HG03159 (cell line): ENCODE results near the gene GGA3.
"Not testable (repeated sequence)": the region's sequence is repeated elsewhere in the genome, so short reads cannot be mapped to it uniquely, and the experiment has no call there.

Experiments used
- ATAC-seq: cut with Tn5 transposase; IDR thresholded peaks from one replicate; pipeline ENCODE4 v1.9.1; 2021; ENCODE audit warnings: mild to moderate bottlenecking, moderate library complexity; ENCODE audit not compliant: unreplicated experiment

GGA3 gene, protein sequence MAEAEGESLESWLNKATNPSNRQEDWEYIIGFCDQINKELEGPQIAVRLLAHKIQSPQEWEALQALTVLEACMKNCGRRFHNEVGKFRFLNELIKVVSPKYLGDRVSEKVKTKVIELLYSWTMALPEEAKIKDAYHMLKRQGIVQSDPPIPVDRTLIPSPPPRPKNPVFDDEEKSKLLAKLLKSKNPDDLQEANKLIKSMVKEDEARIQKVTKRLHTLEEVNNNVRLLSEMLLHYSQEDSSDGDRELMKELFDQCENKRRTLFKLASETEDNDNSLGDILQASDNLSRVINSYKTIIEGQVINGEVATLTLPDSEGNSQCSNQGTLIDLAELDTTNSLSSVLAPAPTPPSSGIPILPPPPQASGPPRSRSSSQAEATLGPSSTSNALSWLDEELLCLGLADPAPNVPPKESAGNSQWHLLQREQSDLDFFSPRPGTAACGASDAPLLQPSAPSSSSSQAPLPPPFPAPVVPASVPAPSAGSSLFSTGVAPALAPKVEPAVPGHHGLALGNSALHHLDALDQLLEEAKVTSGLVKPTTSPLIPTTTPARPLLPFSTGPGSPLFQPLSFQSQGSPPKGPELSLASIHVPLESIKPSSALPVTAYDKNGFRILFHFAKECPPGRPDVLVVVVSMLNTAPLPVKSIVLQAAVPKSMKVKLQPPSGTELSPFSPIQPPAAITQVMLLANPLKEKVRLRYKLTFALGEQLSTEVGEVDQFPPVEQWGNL

DNA sequence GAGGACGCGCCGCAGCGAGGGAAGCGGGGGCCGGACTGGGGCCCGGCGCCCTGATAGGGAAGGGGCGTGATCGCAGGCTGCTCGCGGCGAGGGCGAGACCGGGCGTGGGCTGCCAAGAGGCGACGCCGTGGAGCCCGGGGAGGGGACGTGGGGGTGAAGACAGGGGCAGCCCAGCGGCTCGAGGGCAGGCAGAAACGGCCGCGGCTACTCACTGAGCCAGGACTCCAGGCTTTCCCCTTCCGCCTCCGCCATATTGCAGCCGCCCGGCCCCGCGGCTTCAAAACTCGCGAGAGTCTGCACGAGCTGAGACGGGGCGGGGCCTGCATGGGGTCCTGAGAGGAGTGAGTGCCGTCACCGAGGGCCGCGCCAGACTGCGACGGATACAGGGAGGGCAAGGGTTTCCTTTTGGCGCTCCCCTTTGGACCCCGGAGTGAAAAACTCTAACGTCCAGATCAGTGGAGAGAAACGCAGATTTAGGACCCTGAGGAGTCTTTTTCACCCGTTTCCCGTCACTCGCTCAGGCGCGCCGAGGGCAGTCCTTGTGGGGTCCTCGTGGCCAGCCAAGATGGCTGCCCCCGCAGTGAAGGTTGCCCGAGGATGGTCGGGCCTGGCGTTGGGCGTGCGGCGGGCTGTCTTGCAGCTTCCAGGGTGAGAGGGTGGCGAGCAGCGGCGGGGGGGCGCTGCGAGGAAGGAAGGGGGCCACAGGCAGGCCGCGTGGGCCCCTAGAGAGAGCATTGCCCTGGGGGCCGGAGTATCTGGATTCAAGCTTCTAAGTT is at the start of gene GGA3, which contains the start of gene MRPS7:
GGA3 (minus strand) TSS at position 271 of the 776 bp plus-strand sequence; CDS start at position 252, 19 bp downstream.
MRPS7 (plus strand) TSS at position 544 of the 776 bp plus-strand sequence; CDS start at position 566, 22 bp downstream.
- peak; percentile 89 for ATAC-seq

DNA sequence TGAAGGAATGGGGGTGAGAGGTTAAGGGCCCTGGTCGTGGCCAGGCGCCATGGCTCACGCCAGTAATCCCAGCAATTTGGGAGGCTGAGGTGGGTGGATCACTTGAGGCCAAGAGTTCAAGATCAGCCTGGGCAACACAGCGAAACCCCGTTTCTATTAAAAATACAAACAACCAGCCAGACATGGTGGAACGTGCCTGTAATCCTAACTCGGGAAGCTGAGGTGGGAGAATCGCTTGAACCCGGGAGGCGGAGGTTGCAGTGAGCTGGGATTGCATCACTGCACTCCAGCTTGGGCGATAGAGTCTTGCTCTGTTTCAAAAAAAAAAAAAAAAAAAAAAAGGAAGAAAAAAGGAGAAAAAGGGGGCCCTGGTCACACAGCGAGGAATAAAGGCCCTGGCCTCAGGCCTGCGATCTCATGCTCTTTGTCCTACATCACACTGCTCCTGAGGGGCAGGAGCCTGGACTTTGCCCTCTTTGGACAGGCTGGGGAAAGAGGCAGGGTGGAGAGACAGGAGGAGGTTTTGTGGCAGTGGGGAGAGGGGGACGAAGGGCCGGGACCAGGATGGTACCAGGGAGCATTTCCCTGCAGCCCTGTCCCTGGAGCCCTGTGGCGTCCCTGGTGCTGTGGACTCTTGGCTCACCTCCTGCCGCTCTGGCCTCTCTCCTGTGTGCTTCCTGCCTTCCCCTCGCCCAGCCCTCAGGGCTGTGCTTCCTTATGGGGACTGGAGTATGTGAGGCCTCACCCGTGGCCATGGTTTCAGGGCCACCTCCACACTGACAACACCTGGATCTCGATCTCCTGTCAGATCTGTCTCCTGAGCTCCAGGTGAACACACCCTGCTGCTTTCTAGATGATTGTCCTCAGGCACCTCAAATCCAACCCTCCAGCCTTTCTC is 47.6 kb upstream of the GGA3 start:
- ATAC-seq: no peak

DNA sequence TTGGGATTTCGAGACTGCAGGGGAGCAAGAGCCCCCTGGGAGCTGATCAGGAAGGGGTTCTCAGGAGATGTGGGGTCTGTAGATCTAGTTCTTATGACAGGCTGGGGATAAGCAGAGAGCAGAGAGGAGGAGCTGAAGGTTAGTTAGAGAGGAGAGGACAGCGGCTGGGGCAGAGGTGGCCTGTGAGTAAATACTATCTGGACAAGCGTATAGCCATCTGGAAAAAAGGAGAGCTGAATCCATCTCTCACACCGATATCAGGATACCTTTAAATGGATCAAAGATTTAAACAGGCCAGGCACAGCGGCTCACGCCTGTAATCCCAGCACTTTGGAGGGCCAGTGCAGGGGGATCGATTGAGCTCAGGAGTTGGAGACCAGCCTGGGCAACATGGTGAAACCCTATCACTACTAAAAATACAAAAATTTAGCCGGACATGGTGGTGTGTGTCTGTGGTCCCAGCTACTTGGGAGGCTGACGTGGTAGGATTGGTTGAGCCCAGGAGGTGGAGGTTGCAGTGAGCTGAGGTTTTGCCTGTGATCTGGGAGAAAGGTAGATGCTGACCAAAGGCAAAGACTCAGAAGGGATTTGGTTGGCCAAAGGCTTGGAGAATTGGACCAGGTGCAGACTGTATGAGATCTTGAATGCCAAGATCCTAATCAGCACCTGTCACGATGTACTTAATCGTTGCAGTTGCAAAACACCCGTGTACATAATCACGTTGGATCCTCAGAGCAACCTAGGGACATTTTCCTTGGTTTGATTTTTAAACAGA is 46.7 kb upstream of the GGA3 start:
- ATAC-seq: no peak

DNA sequence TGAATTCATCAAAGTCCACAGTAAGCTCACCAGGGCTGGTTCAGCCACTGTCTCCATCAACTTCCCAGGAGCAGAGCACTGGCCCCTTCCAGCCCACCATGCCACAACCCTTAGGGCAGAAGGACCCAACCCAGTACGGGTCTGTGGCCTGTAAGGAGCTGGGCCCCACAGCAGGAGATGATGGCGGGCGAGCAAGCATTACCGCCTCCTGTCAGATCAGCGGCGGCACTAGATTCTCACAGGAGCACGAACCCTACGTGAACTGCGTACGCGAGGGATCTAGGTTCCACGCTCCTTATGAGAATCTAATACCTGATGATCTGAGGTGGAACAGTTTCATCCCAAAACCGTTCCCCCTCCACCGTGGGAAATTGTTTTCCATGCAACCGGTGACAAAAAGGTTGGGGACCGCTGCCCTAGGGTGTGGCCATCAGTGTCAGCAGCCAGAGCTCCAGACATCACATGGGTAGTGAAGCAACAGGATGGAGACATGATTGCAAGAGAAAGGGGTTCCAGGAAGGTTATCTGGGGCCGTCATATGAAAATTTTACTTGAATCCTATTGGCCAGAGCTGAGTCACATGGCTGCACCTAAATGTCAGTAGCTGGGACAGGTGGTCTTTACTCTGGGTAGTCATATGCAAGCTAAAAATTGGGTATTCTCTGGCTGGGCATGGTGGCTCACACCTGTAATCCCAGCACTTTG is 40.2 kb upstream of the GGA3 start:
- ATAC-seq: no peak

DNA sequence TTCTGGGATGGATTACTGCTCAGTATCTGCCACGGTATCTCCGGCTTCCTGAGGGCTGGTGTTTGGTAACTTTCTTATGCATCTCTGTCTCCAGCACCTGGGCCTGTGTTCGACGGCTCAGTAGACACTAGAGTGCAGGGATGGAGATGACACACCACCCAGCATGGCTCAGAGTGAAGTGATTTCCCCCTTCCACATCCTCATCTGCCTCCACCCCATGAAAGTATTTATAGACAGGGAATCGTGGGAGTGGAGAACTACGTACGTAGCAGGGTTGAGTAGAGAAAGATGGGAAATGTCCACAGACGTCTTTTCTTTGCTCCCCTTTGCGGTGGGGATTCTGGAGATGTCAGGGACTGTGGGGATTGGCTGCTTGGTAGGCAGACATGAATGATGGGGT is 39.6 kb upstream of the GGA3 start:
- ATAC-seq: no peak

DNA sequence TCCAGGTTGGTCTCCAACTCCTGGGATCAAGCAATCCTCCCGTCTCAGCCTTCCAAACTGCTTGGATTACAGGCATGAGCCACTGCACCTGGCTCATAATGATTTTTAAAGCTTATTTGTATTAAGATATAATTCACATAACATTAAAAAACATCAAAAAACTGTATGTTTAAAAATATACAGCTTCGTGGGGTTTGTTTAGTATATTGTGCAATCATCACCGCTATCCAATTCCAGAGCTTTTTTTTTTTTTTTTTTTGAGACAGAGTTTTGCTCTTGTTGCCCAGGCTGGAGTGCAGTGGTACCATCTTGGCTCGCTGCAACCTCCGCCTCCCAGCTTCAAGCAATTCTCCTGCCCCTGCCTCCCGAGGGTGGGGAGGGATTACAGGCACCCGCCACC is 38.9 kb upstream of the GGA3 start:
- ATAC-seq: no peak

DNA sequence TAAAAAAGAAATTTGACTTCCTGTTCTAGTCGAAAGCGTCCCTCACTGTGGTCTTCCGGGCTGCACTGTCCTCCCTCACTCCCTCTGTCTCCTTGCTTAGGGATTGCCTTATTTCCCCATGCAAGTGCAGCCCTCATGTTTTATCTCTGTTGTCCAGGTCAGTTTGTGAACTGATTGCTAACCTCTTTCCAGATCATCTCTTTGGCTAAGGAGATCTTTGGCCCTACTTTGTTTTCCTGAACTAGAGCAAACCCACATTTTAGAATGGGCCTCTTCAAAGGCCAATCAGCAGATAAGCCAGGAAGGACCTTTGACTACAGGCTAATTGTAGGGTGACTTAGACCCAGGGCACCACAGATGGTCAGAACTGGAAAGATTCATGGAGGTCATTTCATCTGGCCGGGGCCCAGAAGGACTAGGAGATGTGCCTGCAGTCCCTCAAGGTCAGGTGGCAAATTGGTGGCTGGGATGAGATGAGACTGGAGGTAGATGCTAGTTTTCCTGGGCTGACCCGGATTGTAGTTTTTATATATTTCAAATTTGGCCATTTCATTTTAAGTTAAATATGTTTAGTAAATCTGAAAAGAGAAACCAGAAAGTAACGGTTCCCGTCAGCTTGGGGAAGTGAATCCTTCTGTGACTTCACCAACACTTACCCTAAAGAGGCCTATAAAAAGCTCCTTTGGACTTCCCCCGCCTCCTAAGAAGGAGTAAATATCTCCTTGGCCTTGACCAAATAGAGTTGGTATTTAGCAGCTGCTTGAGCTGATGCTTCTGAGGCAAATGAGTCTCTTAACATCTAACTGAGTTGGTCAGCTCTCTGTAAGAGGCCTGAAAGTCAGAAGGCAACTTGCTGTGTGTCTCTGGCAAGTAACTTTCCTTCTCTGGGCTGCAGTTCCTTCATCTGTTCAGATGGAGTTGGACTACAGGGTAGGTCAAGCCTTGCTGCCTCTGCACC is 34.1 kb upstream of the GGA3 start:
- peak; percentile 66 for ATAC-seq

DNA sequence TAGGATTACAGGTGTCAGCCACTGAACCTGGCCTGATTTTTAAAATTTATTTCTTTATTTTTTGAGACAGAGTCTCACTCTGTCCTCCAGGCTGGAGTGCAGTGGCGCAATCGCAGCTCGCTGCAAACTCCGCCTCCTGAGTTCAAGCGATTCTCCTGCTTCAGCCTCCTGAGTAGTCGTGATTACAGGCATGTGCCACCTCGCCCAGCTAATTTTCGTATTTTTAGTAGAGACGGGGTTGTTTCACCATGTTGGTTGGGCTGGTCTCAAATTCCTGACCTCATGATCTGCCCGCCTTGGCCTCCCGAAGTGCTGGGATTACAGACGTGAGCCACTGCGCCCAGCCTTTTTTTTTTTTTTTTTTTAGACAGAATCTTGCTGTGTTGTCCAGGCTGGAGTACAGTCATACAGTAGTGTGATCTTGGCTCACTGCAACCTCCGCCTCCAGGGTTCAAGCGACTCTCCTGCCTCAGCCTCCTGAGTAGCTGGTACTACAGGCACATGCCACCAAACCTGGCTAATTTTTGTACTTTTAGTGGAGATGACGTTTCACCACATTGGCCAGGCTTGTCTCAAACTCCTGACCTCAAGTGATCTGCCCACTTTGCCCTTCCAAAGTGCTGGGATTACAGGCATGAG is 31.5 kb upstream of the GGA3 start:
- ATAC-seq: not testable (repeated sequence)

DNA sequence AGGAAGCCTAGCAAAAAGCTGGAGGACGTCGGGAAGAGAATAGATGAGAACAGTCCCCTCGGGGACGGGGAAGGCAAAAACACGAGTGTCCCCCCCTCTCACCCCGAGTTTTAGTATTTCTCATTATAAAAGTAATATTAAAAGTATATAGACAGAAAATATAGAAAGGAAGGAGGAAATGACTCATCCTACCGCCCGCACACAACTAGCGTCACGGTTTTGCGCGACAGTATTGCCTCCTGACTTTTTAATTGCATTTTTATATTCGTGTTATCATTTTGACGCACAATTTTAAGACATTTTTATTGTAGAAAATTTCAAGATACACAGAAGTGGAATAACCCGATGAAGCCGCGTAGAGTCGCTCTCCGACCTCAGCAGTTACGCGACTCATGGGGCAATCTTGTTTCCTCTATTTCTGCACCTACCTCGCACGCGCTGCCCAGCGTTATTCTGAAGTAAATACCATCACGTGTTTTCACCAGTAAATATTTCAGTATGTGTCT is 28.5 kb upstream of the GGA3 start:
- ATAC-seq: peak; percentile 32

DNA sequence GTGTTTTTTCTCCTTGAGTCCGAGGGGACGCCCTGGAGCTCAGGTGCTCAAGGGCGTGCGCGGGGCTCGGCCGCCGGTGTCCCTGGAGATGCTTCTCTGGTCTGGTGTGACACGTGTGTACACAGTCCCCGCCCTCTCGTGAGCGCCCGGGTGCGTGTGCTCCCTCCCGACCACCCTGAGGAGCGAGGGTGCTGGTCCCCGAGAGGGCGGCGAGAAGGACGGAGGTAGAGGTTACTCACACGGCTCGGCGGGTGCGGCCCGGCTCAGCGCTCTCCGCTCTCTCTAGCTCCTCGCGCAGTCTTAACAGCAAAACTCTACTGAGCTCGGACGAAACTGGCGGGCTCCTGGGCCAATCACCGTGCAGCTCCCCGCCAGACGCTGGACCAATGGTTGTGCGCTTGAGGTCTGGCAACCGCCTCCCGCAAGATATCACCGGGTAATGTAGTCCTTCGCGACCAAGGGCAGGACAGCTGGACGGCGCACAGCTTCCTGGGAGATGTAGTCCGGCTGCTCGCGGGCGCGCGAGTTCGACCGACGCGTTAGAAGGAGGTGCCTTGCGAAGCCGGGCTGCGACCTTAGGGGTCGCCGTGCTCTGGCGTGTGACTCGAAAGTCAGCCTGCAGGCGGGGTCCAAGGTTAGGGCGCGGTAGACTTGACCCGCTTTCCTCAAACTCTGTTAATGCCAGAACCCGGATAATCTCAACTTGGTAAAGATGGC is 27.9 kb upstream of the GGA3 start, which contains the start of gene SLC25A19:
SLC25A19 (minus strand) TSS at position 319 of the 717 bp plus-strand sequence. CDS start 2,669 bp downstream, outside the sequence.
- peak; percentile 90 for ATAC-seq

DNA sequence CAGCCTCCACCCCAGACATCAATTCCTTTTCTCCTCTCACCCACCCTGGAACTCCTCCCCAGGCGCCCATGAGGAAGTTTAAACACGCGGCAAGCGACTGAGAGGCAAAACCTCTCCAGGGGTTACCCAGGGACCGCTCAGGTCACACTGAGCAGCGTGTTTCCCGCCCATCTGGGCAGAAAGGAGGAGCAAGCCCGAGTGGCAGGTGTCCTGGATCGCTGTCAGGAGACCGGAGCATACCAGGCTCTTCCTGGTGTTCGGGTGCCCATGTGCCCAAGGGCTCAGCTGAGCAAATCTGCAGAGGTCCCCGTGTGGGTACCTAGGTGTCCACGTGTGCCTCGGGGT is 27.3 kb upstream of the GGA3 start:
- peak; percentile 8 for ATAC-seq

DNA sequence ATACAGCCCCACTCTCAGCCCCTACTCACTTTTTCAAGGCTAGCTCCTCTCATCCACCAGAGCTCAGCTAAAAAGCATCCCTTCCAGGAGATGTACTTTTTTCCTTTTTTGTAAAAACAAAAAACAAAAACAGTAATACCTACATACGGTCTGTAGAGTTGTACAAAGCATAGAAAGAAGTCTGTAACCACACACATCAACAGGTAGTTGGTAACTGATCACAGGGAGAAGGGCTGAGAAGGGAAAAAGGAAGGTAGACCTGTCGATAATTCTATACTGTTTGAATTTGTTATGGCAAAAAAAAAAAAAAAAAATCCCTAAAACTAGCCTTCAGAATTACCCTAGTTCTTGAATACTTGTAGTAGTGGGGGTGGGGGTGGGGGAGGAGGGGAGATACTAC is 27.0 kb upstream of the GGA3 start:
- ATAC-seq: no peak

DNA sequence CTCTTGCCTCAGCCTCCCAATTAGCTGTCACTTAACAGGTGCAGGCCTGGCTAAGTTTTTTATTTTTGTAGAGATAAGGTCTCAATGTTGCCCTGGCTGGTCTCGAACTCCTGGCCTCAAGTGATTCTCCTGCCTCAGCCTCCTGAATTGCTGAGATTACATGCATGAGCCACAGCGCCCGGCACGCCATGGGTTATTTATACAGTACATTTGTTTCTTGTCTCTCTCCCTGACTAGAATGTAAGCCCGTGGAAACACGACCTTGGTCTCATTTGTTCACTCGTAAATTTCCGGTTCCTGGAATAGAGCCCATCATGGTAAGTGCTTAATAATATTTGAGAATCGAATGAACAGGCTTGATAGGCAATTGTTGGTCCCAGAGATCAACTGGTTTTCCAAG is 25.8 kb upstream of the GGA3 start:
- no peak for ATAC-seq

DNA sequence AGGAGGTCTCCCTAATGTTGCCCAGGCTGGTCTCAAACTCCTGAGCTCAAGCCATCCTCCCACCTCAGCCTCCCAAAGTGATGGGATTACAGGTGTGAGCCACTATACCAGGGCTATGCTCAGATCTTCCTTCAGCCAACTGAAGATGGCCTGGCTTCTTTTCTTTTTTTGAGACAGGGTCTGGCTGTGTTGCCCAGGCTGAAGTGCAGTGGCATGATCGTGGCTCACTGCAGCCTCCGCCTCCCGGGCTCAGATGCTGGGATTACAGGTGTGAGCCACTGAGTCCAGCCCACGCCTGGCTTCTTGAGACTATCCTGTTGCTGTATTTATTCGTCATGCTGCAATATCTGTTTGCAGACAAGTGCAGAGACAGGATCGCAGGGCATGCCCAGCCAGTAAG is 23.7 kb upstream of the GGA3 start:
- no peak for ATAC-seq

DNA sequence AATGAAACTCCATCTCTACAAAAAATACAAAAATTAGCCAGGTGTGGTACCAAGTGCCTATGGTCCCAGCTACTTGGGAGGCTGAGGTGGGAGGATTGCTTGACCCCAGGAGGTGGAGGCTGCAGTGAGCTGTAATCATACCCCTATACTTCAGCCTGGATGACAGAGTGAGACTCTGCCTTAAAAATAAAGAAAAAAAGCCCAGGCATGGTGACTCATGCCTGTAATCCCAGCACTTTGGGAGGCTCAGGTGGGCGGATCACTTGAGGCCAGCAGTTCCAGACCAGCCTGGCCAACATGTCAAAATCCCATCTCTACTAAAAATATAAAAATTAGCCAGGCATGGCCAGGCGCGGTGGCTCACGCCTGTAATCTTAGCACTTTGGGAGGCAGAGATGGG is 18.8 kb upstream of the GGA3 start:
- not testable (repeated sequence) for ATAC-seq

DNA sequence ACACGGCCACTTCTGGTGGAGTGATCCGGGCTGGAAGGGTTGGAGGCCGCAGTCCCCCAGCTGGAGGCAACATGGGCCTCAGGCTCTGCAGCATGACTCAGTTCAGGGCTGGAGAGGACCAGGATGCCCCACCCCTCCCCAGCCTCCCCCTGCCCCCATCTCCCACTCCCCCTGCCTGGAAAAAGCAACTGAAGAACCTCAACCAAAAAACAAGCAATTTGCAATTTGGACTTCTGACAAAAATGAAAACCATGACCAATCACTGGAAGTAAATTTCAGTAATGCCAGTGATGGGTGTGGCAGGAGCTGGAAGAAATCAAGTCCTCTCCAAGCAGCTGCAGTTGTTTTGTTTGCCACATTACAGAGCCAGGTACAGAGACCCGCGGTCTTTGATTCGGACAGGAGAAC is 16.3 kb upstream of the GGA3 start:
- ATAC-seq: no peak
